ENCODE results near the gene CEP128.

Gene CEP128

DNA sequence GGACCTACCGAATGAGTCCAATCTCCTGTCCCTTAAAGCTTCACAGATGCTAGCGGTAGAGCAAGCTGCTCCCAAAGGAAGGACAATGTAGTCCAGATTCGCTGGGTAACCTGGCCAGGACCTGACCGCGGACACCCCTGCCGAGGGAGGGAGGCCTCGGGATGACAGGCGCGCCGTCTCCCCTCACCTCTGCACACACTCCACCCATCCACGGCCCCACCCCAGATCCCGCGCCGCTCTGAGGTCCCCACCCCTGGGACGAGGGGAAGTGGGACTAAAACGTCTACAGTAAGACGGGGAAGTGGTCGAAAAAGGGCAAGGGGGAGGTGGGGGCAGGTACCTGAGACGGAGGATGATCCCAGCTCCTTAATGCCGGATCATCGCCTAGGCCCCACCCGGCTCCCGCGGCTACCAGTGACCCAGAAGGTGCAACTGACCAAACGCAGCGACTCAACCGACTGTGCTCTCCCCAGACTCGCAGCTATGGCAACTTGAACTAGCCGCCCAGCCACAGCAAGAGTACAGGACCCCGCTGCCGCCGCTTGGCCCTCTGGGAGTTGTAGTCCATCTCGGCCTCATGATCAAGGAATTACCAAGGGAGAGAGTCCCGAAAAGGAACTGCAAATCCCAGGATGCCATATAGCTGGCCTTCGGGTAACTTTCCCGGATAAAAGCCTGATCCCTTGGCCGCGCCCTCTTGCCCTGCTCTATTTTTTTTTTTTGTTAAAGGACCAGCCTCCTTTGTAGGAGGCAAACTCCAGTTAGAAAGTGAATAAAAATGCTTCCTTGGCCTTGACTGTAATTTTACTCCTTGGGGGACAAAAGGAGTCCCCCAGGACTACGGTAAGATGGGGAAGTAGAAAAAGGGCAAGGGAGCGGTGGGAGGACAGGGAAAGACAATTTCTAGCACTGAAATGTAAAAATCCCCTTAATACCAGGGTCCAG is at the start of gene CEP128:
TSS of gene CEP128 (minus strand) at position 498 of the 945 bp plus-strand sequence.
- peak; percentile 93 for DNase-seq (ENCODE audit: low read depth)

DNA sequence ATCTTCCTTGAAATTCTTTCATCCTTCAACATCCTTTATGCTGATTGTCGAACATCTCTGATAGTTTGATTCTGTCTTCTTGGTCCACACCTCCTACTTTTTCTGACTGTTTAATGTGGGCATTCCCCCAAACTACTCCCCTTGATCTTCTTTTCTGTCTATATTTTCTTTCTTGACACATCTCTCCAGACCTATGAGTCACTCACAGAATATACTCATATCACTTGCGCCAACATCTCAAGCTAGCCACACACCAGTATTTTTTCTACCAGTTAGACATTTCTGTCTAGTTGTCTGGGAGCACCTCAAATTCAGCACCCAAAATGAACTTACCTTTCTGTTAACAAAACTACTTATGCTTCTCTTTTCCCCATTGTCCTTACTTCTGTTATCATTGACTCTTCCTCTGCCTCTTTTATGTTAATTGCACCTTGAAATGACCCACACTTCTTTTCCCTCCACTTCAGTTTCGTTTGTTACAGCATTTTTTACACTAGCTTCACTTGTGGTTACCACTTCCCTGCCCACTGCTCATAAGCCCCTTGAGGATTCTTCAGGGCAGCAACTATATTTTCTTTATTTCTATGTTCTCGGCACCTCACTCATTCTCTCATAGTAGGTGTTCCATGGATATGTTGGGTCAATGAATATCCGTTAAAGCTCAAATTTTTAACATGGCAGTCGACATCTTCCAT is 47.3 kb upstream of the CEP128 start:
- no peak for DNase-seq (ENCODE audit: low read depth)

DNA sequence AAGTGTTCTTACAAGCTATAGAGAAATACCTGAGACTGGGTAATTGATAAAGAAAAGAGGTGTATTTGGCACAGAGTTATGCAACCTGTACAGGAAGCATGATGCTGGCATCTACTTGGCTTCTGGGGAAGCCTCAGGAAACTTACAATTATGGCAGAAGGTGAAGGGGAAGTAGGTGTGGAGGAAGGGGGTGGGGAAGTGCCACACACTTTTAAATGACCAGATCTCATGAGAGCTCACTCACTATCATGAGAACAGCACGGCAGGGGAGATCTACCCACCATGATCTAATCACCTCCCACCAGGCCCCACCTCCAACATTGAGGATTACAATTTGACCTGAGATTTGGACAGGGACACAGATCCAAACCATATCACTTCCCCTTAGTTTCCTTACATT is 46.7 kb upstream of the CEP128 start:
- no peak for DNase-seq (ENCODE audit: low read depth)

DNA sequence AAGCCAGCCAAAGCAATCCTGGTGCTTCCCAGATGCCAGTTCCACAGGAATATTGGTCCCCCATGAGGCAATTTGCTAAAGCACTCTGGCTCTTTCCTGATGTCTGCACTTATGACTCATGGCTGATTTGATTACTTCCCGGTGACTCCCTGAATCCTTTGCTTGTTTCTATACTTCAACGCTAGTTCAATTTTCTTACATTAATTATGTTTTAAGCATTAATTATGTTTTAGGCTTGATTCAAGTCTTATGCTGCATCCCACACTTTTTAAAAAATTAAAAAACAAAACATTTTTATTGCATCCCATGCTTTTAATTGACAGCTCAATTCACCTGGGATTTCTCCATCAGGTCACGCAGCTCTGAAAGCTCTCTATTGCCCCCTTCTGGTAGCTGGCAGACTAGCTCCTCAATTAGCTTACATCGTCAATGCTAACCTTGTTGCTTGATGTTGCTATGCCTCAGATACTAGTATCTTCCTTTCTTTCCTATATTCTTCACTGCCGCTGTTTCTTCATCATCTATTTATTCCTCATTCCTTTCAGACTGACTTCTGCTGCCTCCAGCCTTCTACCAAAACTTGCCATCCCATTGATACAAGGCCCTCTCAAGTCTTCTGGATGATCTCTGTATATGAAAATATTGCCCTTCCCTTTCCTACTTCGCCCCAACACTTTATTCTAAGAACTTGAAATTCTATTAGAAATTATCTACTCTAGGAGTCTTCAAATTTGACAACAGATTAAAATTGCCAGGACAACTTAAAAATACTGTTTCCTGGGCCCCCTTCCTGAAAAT is 45.9 kb upstream of the CEP128 start:
- peak; percentile 51 for DNase-seq (ENCODE audit: low read depth)

DNA sequence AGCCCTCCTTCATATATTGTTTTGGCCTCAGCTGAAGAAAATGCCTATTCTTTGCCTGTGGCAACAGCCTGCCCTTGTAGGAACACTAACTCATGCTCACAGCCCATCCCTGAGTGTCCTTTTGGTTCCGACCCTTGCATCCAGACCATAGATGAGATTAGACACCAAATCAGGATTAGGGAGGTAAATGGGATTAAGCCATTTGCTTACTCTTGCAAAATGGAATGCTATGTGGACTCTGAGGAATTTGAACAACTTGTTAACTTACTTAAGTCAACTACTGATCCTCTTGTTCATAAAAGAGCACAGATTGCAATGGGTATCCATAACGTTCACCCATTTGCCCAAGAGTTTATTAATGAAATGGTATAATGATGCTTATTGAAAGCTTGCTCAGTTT is 41.2 kb upstream of the CEP128 start:
- no peak for DNase-seq (ENCODE audit: low read depth)

DNA sequence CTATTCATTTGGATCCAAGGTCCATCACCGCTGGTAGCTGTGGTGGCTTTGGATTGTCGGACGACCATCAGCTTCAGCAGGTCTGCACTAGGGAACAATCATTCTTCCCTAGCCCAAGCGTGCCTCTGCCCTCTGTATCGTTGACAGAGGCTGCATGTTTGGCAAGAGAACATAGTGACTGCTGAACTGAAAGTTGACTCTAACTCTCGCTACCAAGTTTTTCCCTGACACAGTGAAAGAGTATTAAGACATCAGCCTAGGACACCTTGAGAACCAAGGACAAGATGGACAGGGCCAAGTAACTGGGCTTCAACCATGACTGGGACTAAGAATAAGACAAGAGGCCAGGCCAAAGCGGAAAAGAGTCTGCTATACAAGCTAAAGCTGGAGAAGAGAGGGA is 40.1 kb upstream of the CEP128 start:
- DNase-seq (ENCODE audit: low read depth), result no peak

DNA sequence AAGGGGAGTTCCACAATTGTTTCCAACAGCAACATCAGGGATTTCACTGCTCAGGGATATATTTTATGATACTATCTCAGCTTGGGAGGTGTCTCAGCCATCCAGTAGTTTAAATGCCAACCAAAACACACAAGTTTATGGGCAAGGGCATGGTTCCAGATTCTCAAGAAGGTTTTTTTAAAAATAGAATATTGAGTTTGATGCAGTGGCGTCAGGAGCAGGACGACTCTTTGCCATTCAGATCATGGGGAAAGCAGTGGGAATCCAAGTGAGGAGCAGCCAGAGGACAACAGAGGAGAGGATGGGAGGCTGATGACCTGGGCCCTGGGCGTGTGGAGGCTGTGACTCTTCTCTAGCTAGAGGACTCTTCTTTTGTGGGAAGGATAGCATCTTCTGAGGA is 39.6 kb upstream of the CEP128 start:
- DNase-seq (ENCODE audit: low read depth), result no peak

DNA sequence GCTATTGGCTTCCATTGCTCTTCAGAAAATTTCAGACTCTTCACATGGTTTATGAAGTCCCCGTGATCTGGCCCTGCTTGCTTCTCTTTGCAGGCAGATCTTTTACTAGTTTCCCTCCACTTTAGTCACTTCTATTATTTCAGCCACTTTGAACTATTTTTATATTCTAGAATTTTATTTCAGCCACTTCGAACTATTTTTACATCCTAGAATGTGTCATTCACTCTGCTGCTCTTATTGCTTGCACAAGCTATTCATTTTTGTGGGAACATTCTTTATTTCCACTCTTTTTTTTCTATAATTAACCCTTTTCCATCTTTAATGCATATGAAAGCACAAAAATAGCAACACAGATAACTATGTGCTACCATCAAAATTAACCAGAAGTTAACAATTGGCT is 38.4 kb upstream of the CEP128 start:
- no peak for DNase-seq (ENCODE audit: low read depth)

DNA sequence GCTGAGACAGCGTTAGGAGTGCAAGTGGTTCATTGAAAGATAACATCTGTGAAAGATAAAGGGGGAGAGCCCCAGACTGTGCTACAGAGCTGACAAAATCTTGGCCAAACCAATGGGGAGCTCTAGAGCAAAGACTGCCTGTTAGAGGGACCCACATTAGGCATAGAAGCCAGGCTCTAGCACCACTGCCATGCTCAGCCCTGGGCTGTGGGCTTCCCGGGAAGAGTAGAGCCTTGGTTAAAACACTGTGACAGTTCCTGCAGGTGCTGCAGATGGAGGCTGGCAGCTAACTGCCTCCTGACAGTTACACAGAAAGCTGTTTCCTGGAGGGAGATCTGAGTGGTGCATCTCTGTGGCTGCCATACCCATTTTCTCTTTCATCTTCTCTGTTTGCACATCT is 36.9 kb upstream of the CEP128 start:
- DNase-seq (ENCODE audit: low read depth), result no peak

DNA sequence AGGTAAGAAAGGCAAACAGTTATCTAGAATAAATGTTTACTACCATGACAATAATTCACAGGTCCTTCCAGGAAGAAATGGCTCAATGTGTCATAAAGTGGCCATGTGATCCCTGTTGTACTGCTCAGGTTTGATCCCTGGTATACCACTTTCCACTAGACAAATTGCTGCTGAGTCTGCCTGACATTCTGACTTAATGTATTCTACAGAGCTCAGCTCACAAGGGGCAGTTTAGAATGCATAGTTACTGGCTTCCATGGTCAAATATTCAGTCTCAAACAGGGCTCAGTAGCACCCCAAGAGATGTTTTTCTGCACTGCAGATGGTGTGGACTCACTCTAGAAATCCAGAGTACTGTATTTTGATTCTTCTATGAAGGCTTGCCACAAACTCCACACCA is 35.7 kb upstream of the CEP128 start:
- no peak for DNase-seq (ENCODE audit: low read depth)

DNA sequence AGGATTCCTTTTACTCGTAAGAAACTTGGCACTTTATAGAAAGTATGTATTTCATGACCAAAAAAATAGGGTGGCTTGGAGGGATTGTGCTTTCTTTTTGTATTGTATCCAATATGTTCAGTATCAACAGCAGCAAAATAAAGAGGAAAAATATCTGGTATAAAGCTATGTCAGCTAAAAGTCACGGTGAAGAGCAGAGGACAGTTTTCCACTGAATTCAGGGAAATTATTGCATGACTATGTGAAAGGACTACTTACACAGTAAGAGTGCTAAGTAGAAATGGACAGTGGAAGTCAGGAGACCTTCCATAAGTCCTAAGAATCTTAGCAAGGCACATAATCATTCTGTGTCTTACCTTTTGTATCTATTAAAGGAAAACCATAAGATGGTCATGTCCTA is 33.1 kb upstream of the CEP128 start:
- DNase-seq (ENCODE audit: low read depth), result no peak

DNA sequence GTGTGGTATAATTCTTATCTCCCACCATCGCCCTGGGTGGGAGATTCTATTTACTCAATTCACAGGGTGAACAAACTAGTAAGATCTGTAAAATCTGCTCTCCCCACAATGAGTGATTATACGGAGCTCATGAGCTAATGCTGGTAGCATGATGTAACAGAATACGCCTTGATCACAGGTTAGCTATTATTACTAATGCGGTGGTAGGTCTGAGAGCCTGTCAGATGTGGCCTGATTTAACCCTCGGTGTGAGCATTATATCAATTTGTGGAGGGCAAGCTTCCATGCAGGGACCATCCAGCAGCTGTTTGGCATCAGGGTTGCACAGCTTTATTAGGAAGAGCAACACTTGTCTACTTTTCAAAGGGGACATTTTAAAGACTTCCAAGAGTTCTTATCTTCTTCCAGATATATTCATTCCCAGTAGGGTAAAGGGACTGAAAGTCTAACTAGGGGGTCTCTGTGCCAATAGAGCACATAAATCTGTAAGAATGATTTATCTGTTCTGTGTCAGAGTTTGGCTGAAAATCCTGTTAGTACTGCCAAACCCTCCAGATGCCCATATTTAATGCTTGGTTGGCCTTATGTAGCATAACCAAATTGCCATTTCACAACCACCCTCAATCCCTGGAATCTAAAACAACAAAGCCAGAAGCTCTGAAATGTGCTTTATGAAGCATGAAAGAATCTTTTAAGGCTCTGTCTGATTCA is 32.5 kb upstream of the CEP128 start:
- DNase-seq (ENCODE audit: low read depth), result no peak

DNA sequence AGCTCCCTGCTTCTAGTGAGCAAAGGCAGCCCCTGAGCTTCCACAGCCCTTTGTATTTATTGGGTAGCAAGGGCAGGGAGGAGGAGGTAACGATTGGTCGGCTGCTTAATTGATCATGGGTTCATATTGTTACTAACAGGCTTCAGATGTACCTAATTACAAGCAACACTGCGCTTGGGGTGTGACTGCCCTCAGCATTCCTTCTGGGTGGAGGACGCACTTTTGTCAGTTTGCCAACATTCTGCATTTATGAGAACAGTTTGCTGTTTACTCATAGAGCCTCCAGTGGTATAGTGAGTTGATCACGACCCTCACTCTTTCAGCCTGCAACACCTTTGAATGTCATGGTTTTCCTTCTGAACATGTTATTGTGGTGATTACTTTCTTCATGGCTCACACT is 23.5 kb upstream of the CEP128 start:
- no peak for DNase-seq (ENCODE audit: low read depth)

DNA sequence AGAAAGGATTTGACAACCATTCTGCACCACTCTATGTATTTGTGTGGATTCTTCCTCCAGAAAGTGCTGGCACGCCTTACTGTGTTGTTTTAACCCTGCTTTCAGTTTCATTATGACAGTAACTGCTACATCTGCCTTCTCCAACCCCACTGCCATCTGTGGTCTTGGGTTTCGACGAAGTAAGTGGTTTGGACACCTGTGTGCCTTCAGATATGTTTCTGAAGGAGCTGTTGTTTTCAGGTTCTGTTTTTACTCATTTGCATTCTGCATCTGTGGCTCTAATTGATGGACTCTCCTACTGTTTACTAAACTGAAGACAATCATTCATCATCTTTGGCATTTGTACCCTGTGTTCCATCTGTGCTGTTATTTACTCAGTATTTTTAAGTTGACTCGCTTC is 18.0 kb upstream of the CEP128 start:
- DNase-seq (ENCODE audit: low read depth), result no peak

DNA sequence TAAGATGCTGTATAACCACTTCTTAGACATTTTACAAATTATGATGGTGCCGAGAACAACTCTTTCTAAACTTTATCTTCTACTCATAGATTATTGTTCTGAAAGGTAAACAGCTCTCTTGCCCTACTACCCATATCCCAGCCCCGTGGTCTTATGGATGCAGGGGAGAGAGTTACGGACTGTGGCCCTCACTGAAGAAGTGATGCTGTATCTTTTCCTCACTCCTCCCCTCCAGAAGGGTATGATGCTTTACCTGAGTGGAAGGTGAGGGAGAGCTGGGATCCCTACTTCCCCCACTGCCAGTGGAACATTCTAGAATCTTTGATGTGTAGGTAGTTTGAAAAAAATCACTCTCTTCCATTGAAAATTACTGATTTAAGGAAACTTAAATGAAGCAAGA is 17.4 kb upstream of the CEP128 start:
- DNase-seq (ENCODE audit: low read depth), result no peak

DNA sequence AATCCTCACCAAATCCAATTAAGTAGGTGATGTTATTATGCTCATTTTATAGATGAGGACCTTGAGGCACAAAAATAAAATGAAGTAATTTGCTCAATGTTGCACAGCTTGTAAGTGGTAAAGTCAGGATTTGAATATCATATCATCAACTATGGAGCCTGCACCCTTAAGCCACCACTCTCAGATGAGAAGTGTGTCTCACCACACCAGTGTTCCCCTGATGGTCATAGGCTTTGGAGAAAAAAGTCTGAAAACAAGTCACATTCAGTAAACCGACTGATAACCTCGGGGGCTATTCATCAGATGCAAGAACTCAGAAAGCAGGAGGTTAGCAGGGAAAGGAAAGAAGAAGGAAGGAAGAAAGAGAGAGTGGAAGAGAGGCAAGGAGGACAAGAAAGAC is 16.7 kb upstream of the CEP128 start:
- DNase-seq (ENCODE audit: low read depth), result no peak

DNA sequence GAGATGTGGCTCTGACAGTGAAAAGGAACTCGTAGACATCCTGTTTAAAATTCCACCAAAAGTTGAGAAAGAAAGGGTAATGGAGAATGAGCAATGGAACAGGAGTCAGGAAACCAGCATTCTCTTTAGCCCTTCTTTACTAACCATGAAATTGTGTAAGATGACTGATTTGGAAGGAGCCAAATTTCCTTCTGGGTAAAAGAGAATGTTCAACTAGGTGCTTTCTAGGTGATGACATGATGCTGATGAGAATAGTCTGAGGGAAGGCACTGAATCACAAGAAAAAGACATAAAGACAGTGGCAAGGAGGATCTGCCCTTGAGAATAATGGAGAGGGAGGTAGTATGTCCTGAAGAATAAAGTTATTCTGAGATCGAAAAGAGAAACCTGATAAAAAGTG is 16.1 kb upstream of the CEP128 start:
- DNase-seq (ENCODE audit: low read depth), result no peak

DNA sequence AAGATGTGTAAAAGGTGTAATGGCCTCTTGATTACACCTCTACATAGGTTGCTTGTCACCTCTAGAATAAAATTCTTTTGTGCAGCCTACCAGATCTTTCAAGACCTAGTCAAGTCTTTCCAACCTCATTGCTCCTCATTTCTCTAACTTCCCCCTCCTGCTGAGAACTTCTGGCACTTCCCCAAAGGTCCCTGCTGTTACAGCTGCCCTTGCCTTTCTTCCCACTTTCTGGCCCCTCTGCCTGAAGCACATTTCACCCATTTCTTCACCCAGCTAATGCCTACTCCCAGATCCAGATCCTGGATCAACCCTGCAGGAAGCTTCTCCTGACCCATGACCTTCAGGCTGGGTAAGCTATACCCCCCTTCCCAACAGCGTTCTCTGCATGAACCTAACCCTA is 15.4 kb upstream of the CEP128 start:
- DNase-seq (ENCODE audit: low read depth), result no peak

DNA sequence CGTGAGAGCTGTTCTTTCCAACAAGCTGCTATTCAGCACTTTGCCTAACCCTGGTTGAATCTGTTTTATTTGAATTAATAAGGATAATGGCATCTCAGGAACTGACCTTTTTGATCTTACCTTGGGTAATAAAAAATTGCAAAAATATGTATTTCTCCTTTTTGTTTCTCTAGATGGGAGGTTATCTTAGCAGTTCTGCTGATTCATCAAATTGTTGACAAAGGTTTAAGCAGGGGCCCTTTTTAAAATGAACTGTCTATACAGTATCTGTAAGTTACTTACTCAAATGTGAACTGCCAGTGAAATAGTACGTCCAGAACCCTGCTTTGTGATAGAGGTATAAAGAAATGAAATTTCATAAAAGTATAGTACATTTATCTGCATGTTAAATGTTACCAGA is 14.6 kb upstream of the CEP128 start:
- DNase-seq (ENCODE audit: low read depth), result no peak

DNA sequence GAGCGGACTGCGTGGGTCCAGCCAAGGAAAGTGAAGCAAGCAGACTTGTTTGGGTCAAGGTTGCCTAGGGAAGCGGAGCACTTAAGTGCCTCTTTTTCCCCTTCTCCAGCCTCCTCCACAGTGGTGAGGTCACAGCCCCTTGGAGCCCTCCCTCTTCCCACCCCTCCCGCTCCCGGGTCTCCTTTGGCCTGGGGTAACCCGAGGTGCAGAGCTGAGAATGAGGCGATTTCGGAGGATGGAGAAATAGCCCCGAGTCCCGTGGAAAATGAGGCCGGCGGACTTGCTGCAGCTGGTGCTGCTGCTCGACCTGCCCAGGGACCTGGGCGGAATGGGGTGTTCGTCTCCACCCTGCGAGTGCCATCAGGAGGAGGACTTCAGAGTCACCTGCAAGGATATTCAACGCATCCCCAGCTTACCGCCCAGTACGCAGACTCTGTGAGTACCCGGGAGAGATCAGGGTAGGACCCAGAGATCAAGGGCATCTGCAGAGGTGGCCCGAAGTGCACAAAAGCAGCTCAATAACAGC is 13.9 kb upstream of the CEP128 start, which contains the start of gene TSHR:
TSS of gene TSHR (plus strand) at position 206 of the 526 bp plus-strand sequence. CDS start at position 266, 60 bp downstream.
- no peak for DNase-seq (ENCODE audit: low read depth)

DNA sequence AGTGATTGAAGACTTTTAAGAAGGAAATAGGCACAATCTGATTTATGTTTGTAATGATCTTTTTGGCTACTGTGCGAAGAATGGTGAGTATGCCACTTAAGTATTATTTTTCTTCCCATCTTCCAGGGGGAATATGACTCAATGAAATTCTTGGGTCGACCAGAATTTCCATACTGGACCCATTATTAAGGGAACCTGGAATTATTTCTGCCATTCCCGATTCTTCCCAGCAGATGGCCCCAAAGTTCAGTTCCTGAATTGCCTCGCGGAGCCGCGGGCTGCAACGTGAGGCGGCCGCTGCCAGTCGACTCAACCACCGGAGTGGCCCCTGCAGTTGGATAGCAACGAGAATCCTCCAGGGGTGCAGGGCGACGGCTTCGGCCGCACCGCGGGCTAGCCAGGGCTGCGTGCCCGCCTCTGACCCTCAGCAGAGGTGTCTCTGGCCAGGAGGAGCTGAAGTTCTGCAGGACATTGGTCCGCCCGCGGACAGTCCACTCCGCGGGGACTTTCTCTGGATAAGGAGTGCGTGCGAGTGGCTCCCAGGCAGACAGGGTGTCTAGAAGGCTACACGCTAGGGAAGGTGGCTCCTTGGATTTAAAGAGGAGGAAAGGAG is 13.3 kb upstream of the CEP128 start:
- peak; percentile 33 for DNase-seq (ENCODE audit: low read depth)
